ENCODE results near the gene TACC2.

- TF ChIP-seq POLR2A (IDR thresholded peaks at IDR 0.05) = no peak
- no peak for TF ChIP-seq CTCF (IDR thresholded peaks at IDR 0.05)
Observed at GRCh38 chr10:122141821-122142640, 153.1 kb downstream of the TACC2 start.

Measured in suprapubic skin (tissue), 3 donors.